ENCODE results near the gene APOL2.
"Not testable (repeated sequence)": the region's sequence is repeated elsewhere in the genome, so short reads cannot be mapped to it uniquely, and the experiment has no call there.

The APOL2 gene

GRCh38 chr22:36196254-36197064 is 42.9 kb downstream of the APOL2 start:
- no peak for DNase-seq

GRCh38 chr22:36194971-36195370 is 44.4 kb downstream of the APOL2 start:
- peak; percentile 41 for DNase-seq

DNA sequence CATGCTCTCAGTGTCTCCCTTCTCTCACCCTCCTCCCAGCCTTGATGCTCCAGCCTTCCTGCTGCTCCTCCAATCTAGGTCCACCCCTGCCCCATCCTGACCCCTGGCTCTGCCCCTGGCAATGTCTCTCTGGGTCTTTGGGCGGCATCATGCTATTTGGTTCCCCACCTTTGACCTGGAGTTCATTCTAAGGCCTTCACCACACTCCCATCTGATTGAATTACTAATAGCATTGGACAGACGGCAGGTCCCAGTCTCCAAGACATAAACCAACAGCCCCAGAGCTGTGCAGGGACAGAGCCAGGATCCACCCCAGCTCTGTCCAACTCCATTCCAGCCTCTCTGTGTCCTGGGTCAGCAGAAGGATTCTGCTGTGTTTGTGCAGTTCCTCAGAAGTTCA is 44.9 kb downstream of the APOL2 start:
- DNase-seq = no peak

DNA sequence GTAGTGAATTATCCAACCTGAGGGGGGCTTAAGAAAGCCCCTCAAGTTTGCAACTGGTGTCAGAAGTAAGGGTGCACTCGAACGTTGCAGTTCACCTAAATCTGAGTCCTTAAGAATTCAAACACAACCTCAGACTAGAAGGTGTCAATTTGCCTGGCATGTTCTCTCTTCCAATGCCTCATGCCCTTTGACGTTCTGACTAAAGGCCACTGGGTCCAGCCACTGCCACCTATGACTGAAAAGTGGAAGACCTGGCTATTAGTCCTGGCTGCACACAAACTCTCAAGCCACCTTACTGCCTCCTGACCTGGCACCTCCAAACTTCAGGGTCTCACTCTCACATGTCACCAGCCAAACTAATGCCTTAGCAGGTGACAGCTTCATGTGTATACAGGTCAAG is 45.8 kb downstream of the APOL2 start:
- DNase-seq = no peak

DNA sequence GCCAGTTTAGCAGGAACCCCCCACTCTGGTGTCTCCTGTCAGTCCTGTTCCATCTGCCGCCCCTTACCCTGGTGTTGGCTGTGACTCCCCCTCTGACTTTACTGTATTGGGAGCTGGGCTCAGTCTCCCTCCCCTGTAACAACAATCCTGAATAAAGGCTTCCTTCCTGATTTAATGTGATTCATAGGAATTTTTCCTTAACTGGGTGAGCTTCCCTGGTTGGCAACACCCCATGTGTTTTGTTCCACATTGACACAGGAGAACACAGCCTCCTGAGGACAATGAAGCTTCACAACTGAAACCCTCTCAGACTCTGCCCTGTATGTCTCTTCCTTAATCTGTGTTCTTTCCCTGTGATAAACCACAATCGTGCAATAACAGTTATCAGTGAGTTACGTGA is 46.2 kb downstream of the APOL2 start:
- no peak for DNase-seq

DNA sequence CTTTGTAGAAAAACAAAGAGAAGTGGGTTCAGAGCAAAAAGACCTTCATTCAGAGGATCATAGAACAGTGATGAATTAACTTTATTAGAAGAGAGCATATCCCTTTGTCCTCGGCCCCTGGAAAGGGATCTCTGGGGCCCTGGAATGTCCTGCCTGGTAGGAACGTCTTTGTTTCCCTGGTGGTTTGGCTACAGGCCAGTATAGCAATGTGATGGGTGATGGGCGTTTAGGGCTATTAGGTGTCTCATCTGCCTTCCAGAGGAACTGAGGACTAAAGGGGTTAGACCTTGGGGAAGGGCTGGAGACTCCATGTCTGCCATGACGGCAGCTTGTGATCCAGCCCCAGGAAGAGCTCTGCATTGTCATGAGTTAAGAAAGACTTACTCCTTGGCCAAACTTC is 46.8 kb downstream of the APOL2 start:
- DNase-seq = no peak

DNA sequence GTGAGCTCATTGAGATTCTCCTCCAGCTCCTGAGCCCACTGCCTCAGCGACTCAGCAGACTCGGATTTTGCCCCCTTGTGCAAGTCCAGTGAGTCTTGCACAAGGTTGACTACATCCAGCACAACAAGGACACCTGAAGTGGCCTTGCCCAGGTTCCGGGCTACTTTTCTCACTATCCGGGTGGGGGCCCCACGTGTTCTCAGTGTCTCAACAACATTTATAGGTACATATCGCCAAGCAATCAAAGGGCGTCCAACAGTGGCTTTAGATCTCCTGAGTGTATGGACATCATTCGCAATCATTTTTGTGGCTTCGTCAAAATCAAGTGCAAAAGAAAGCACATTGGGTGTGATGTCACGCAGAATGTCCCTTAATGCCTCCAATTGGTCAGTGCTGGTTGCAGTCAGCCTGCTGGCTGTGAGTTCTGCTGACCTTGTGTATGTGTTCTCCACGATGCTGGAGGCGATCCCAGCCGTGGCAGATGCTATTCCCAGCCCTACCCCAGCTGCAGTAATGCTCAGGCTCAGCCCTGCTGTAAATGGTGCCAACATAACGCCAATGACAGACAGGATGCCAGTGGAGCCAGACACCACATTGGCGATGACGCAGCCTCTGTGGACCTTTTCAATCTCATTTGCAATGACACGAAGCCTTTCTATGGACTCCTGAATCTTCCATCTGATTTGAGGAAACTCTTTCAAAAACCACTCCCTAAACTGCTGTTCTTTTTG is 48.1 kb downstream of the APOL2 start:
- no peak for DNase-seq

DNA sequence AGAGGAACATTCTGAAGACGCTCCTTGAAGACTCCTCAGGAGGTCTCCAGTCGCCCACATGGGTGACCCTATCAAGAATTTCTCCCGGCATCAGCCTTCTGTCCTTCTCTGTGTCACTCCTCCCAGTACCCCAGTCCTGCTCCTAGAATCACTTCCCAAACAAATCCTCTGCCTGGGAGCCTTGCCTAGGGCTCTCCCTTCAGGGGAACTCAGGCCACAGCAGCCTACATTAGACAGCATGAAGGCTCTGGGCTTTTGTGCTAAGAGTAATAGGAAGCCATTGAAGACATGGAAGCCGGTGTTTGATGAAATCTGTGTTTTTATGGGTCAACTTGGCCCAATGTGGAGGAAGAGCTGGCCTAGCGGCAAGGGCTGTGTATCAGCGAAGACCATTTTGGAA is 51.5 kb downstream of the APOL2 start:
- DNase-seq = not testable (repeated sequence)

DNA sequence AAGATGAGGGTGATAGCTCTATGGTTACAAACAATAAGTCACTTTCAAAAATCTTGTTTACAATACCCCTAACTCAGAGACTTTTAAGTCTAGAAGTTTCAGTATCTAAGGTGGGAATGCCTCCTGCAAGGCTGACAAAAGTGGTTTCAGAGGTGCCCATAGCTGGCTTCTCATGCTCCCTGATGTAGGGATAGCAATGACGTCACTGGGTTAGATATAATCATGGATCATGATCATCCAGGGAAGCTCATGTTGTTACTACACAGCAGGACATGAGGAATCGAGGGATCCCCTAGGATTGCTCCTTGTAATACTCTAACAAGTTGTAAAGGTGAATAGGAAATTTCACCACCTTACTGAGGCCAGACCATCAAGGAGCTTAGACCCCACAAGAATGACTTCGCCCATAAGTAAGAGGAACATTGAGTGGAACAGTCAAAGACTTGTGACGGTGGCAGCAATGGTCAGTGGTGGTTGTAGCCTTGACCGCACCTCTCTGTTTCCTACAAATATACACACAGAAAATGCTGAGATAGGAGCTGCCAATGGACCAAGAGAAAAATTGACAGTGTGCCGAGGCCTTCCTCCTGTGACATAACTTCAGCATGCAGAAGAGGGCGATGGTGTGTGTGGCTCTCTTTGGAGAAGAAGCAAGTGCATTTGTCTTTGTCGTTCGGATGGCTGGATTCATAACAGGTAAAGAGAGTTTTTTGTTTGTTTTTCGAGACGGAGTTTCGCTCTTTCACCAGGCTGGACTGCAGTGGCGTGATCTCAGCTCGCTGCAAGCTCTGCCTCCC is 53.3 kb downstream of the APOL2 start:
- DNase-seq = no peak

- DNase-seq = no peak
Observed at GRCh38 chr22:36184433-36185025, 54.8 kb downstream of the APOL2 start.

GRCh38 chr22:36183446-36183845 is 55.9 kb downstream of the APOL2 start:
- no peak for DNase-seq

GRCh38 chr22:36182857-36183256 is 56.5 kb downstream of the APOL2 start:
- no peak for DNase-seq

- no peak for DNase-seq
Observed at GRCh38 chr22:36182056-36182455, 57.3 kb downstream of the APOL2 start.

- no peak for DNase-seq
Observed at GRCh38 chr22:36180928-36181327, 58.4 kb downstream of the APOL2 start.

DNA sequence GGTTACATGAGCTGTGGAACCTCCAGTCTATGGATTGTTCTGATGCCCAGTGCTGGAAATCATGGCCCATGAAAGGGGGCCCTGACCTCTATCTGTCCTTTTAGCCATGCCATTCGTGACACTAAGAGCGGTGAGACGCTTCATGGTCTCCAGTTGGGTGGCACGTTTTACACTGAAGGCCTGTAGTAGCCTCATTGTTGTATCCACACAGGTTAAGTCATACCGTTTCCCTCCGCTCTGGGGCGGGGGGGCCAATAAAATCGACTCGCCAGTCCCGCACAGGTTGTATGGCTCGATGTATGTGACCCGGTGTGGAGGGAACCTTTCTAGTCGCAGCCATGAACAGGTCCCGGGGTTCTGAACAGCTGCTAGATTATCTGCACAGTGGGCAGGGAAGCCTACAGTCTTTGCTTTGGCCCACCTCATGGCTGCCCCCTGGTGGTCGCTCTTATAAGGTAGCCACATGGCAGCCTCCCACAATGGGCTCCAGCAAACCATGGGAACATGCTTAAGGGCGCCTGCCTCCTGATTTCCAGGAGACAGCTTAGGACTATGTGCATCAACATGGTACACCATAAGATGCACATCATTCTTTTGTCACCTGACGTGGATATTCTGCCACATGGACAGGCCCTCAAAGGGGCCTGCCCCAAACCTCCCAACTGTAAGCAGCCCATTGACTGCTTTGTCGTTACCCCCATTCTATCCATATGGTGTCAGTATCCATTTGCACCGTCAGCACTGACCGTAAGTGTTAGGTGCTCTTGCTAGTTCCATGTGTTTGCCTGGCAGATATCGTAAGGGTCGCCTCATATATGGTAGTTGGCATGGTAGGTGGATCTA is 59.1 kb downstream of the APOL2 start:
- DNase-seq = peak; percentile 85

DNA sequence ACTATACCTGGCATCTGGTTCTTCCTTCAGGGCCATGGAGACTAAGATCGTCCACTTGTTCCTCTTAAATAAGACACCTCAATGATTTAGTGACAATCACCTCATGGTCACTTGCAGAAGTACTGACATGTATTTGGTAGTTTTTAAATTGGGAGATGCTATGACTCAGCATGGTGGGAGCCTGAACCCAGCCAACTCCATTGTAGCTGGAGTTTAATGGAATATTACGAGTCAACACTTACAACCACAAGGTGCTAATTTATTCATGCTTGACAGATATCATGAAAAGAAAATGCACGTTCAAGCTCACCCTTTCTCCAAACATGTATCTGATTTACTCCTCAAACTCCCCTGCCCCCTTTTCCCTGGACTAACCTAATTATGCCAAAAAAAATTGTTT is 62.2 kb downstream of the APOL2 start:
- no peak for DNase-seq

Measured in activated naive CD4-positive, alpha-beta T cell treated with anti-CD3 and anti-CD28 coated beads, Interleukin-2, amount 50 U/mL, for 16 hours (primary cell).